ENCODE measurements around the gene IMMP2L. TPM values are rescaled to one million over a fixed set of nuclear protein-coding genes. Genes with fewer than 3 reads are reported as not detected.

The IMMP2L gene
- total and polyA plus RNA-seq, 8 donors: 2.5 to 40.8 (median 20.0) TPM; not detected in 1

DNA sequence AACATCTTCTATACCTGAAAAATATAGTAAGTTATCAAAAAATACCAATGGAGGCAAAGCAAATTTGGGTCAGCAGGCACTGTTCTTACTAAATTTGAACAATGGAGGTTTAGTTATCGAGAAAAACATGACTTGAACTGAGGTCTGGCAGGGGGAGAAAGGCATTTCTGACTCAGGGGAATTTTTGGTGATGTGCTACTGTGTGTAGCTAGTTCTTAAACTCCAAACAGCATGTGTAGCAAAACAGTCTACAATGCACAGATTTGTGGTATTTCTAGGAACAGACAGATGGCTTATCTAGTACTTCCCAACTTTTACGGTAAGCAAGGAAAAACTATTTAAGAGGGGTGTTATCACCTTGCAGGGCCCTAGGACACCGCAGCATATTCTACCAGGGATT, 783.0 kb downstream of the IMMP2L start:
- no peaks in the 10 kb centered on the region for H3K36me3 ChIP-seq
- H3K27me3 ChIP-seq: no peaks in the 10 kb centered on the region
- no peak for DNase-seq
- H3K9me3 ChIP-seq: no peaks in the 10 kb centered on the region
- H3K4me3 ChIP-seq: no peak overlapping the region
- H3K4me1 ChIP-seq: peaks cover 0 to 12% (median 0%) of the 10 kb centered on the region in 4 donors
- intact Hi-C loops (cut with DNase I; ENCODE audit: low total_unique reads): no loop called here
- TF ChIP-seq, protein P1, sequence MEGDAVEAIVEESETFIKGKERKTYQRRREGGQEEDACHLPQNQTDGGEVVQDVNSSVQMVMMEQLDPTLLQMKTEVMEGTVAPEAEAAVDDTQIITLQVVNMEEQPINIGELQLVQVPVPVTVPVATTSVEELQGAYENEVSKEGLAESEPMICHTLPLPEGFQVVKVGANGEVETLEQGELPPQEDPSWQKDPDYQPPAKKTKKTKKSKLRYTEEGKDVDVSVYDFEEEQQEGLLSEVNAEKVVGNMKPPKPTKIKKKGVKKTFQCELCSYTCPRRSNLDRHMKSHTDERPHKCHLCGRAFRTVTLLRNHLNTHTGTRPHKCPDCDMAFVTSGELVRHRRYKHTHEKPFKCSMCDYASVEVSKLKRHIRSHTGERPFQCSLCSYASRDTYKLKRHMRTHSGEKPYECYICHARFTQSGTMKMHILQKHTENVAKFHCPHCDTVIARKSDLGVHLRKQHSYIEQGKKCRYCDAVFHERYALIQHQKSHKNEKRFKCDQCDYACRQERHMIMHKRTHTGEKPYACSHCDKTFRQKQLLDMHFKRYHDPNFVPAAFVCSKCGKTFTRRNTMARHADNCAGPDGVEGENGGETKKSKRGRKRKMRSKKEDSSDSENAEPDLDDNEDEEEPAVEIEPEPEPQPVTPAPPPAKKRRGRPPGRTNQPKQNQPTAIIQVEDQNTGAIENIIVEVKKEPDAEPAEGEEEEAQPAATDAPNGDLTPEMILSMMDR (IDR thresholded peaks at IDR 0.05): no peak
- TF ChIP-seq POLR2AphosphoS5 (IDR thresholded peaks at IDR 0.05) (no peak), EP300 (IDR thresholded peaks at IDR 0.05) (no peak), POLR2A (IDR thresholded peaks at IDR 0.05) (no peak)
- WGBS, 5 donors: 52 to 76% (median 57%) methylated on average over 3 of the region's 3 CpGs
- no peak overlapping the region for H3K27ac ChIP-seq

DNA sequence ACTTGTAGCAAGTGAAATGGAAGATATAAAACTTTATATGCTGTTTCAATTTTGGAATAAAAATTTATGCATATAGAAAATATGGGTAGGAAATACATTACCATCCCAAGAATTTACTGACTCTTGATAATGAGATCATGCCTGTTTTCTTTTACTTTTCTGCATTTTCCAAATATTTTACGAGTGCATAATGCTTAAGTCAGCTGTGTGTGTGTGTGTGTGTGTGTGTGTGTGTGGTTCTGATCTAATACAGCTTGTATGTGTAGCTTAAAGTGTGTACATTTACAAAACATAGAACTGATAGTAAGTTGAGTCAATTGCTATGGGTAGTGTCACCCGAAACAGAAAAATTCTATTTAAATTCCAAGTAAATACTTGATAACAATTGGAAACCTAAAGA, 787.2 kb downstream of the IMMP2L start:
- Histone ChIP-seq H3K36me3 (no peaks in the 10 kb centered on the region), H3K9me3 (no peaks in the 10 kb centered on the region), H3K27ac (no peak overlapping the region), H3K4me1 (peaks cover 0 to 7% (median 0%) of the 10 kb centered on the region in 4 donors), H3K4me3 (no peak overlapping the region), H3K27me3 (no peaks in the 10 kb centered on the region)
- no peak for TF ChIP-seq POLR2A (IDR thresholded peaks at IDR 0.05)
- no peak for TF ChIP-seq POLR2AphosphoS5 (IDR thresholded peaks at IDR 0.05)
- TF ChIP-seq EP300 (IDR thresholded peaks at IDR 0.05): no peak
- TF ChIP-seq, protein P1 (IDR thresholded peaks at IDR 0.05): no peak
- no peak for DNase-seq
- 83 to 93% (median 89%) methylated on average over 2 of the region's 2 CpGs for WGBS, 5 donors
- intact Hi-C loops (cut with DNase I; ENCODE audit: low total_unique reads): no loop called here

DNA sequence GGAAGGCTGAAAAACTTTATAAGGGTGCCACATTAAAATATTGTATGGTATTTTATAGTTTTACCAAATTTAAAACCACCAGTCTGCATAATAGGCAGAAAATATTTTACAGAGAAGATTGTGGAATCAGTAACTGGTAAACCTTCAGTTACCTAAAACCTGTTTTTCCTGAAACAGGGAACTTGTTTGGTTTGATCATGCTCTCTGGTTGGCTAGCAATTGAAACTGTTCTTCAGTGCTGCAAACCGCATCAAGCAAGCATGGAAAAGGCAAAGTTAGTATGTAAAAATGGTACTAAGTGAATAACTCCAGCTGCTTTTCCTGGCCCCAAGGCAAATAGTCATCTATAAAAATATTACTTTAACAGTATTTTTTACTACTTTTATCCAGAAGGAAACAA, 788.2 kb downstream of the IMMP2L start:
- Histone ChIP-seq H3K4me3 (no peak overlapping the region), H3K27me3 (no peaks in the 10 kb centered on the region), H3K9me3 (no peaks in the 10 kb centered on the region), H3K36me3 (no peaks in the 10 kb centered on the region), H3K27ac (no peak overlapping the region), H3K4me1 (no peaks in the 10 kb centered on the region)
- intact Hi-C loops (cut with DNase I; ENCODE audit: low total_unique reads): no loop called here
- DNase-seq: peak in 1 of 2 donors; percentile 75
- TF ChIP-seq, protein P1 (IDR thresholded peaks at IDR 0.05): no peak
- TF ChIP-seq POLR2A (IDR thresholded peaks at IDR 0.05) (no peak), EP300 (IDR thresholded peaks at IDR 0.05) (no peak), POLR2AphosphoS5 (IDR thresholded peaks at IDR 0.05) (no peak)
- 39 to 51% (median 46%) methylated on average over 1 of the region's 1 CpG for WGBS, 5 donors

DNA sequence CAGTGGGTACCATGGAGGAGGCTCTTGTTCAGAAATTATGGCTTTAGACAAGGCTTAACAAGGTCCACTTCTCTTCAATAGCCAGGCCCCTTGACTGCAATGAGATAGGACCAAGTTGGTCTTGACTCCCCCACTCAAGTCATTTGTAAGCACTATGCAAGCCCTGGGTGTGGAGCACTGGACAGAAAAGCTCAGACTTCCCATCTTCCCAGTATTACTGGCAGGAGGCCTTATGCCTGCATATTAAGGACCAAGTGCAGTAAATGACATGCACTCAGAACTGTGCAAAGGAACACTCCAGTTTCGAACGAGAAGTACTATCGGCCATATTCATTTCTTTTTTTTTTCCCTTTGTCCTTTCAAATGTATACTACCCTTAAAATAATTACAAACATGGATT, 789.7 kb downstream of the IMMP2L start:
- WGBS, 5 donors: 96 to 100% (median 98%) methylated on average over 3 of the region's 3 CpGs
- no peaks in the 10 kb centered on the region for H3K9me3 ChIP-seq
- intact Hi-C loops (cut with DNase I; ENCODE audit: low total_unique reads): no loop called here
- H3K27me3 ChIP-seq: no peaks in the 10 kb centered on the region
- H3K27ac ChIP-seq: no peak overlapping the region
- TF ChIP-seq, protein P1 (IDR thresholded peaks at IDR 0.05): no peak
- no peak for TF ChIP-seq EP300 (IDR thresholded peaks at IDR 0.05)
- TF ChIP-seq POLR2A (IDR thresholded peaks at IDR 0.05): no peak
- TF ChIP-seq POLR2AphosphoS5 (IDR thresholded peaks at IDR 0.05): no peak
- H3K36me3 ChIP-seq: no peaks in the 10 kb centered on the region
- H3K4me1 ChIP-seq: no peaks in the 10 kb centered on the region
- DNase-seq: no peak
- no peak overlapping the region for H3K4me3 ChIP-seq
